Endothelial cell of umbilical vein (primary cell): ENCODE data around the gene ZNF483. TPM values are rescaled to one million over a fixed set of nuclear protein-coding genes. Genes with fewer than 3 reads are reported as not detected.

Source experiments
- BruUV-seq: library from RNA; stranded (reverse); fragments of 400-500 nt; replicated peaks from 2 replicates; lab custom pipeline; 2021; lab: Mats Ljungman, UMichigan
- CTCF ChIA-PET: fragments of 300-600, 350-600 bp; sonication (Branson Sonifier 250); formaldehyde crosslinking; loops from one replicate; lab custom pipeline; 2021; ENCODE audit warnings: antibody characterized with exemption, inconsistent platforms; lab: Charles Lee
- POLR2A ChIA-PET: fragments of 300-600, 350-600 bp; sonication (Branson Sonifier 250); formaldehyde crosslinking; loops from one replicate; lab custom pipeline; 2021; ENCODE audit warnings: antibody characterized with exemption, inconsistent platforms; lab: Charles Lee
- DNase-seq: peaks from one replicate; pipeline ENCODE4 v3.0.0-alpha.2; 2011; ENCODE audit warnings: low read depth, low spot score
- FAIRE-seq: peaks from 2 replicates; lab custom pipeline; 2011; peaks lifted over from hg19 to GRCh38; lab: Jason Lieb, UNC
- H2AFZ ChIP-seq: 2 replicates; pipeline ENCODE4 v1.6.0; 2012; ENCODE audit warnings: low read depth, low read length, control low read depth, inconsistent platforms
- H3K27ac ChIP-seq: 2 replicates; pipeline ENCODE4 v1.5.1; 2011; ENCODE audit warnings: low read depth, mild to moderate bottlenecking, control low read depth, low read length, moderate library complexity; ENCODE audit not compliant: insufficient read depth
- H3K27me3 ChIP-seq, 2 experiments: 2 replicates each; pipeline versions ENCODE4 v1.6.0 to v1.6.1; 2011; ENCODE audit warnings: low read length in 2 of 2, mixed read lengths in 1 of 2; ENCODE audit not compliant: control insufficient read depth in 2 of 2, insufficient read depth in 2 of 2
- H3K36me3 ChIP-seq, 2 experiments: 2 replicates in 1 of 2; 3 replicates in 1 of 2; pipeline ENCODE4 v1.5.1; 2011; ENCODE audit warnings: low read length in 2 of 2, mild to moderate bottlenecking in 1 of 2, moderate library complexity in 1 of 2; ENCODE audit not compliant: control insufficient read depth in 2 of 2, insufficient read depth in 2 of 2; ENCODE audit errors: extremely low read depth in 1 of 2
- H3K4me1 ChIP-seq: 3 replicates; pipeline ENCODE4 v1.5.1; 2011; ENCODE audit warnings: mild to moderate bottlenecking, low read length; ENCODE audit not compliant: control insufficient read depth, insufficient read depth; ENCODE audit errors: extremely low read depth
- H3K4me2 ChIP-seq: 2 replicates; pipeline ENCODE4 v1.6.1; 2011; ENCODE audit warnings: low read length, control low read depth, mixed read lengths; ENCODE audit not compliant: insufficient read depth
- H3K4me3 ChIP-seq, 3 experiments: fragments of 200-600 bp in 1 of 3; sonication (generic), shearing (Covaris generic) in 1 of 3; replicated peaks in 1 of 3; 2 replicates each; pipeline ENCODE4 v1.5.1; 2011 to 2016; ENCODE audit warnings: control low read depth in 3 of 3, low read length in 3 of 3, mild to moderate bottlenecking in 2 of 3, inconsistent platforms in 1 of 3, low read depth in 1 of 3, moderate library complexity in 1 of 3; ENCODE audit not compliant: insufficient read depth in 1 of 3
- H3K79me2 ChIP-seq: 2 replicates; pipeline ENCODE4 v1.6.0; 2012; ENCODE audit warnings: low read length, inconsistent platforms; ENCODE audit not compliant: control insufficient read depth, insufficient read depth
- H3K9ac ChIP-seq: replicated peaks from 2 replicates; pipeline ENCODE3; 2011; ENCODE audit warnings: low read length, control low read depth; ENCODE audit not compliant: insufficient read depth; ENCODE audit errors: extremely low read depth
- H3K9me1 ChIP-seq: replicated peaks from 3 replicates; pipeline ENCODE4 v1.6.0; 2011; ENCODE audit warnings: mild to moderate bottlenecking, low read length; ENCODE audit not compliant: control insufficient read depth, insufficient read depth; ENCODE audit errors: extremely low read depth
- H3K9me3 ChIP-seq: replicated peaks from 2 replicates; pipeline ENCODE4 v1.5.1; 2012; ENCODE audit warnings: low read length, inconsistent platforms; ENCODE audit not compliant: control insufficient read depth, insufficient read depth
- H4K20me1 ChIP-seq: replicated peaks from 2 replicates; pipeline ENCODE3; 2011; ENCODE audit warnings: mild to moderate bottlenecking, low read length; ENCODE audit not compliant: control insufficient read depth, insufficient read depth; ENCODE audit errors: extremely low read depth
- EZH2 ChIP-seq: IDR thresholded peaks from 2 replicates; pipeline ENCODE4 v1.6.1; 2012; ENCODE audit warnings: borderline replicate concordance, low read depth, mild to moderate bottlenecking, moderate library complexity, low read length, inconsistent platforms; ENCODE audit not compliant: severe bottlenecking
- FOS ChIP-seq: IDR thresholded peaks from 2 replicates; pipeline ENCODE4 v1.6.1; 2011; ENCODE audit warnings: mild to moderate bottlenecking, low read length, moderate library complexity, borderline replicate concordance; ENCODE audit not compliant: insufficient read depth
- GATA2 ChIP-seq: IDR thresholded peaks from 2 replicates; pipeline ENCODE4 v1.7.0; 2011; ENCODE audit warnings: low read depth, mild to moderate bottlenecking, moderate library complexity, mixed read lengths, low read length; ENCODE audit not compliant: insufficient read length, insufficient read depth
- JUN ChIP-seq: IDR thresholded peaks from 2 replicates; pipeline ENCODE4 v1.6.1; 2011; ENCODE audit warnings: borderline replicate concordance, low read depth; ENCODE audit not compliant: insufficient read length, insufficient read depth
- MYC ChIP-seq: IDR thresholded peaks from one replicate; pipeline ENCODE4 v1.6.1; 2011; ENCODE audit warnings: mild to moderate bottlenecking, low read depth, low read length
- POLR2A ChIP-seq: IDR thresholded peaks from 2 replicates; pipeline ENCODE4 v1.6.1; 2012; ENCODE audit warnings: low read depth, mild to moderate bottlenecking, control low read depth, low read length
- POLR2AphosphoS5 ChIP-seq: IDR thresholded peaks from 2 replicates; pipeline ENCODE4 v1.6.1; 2012; ENCODE audit warnings: low read depth, mild to moderate bottlenecking, control low read depth, low read length, moderate library complexity; ENCODE audit not compliant: insufficient read depth
- dilution Hi-C: fragments of 300-500 bp; cut with MboI; formaldehyde crosslinking; loops from one replicate; pipeline ENCODE4 v1.15.0; 2019; ENCODE audit warnings: low sequenced_read_pairs; ENCODE audit not compliant: extremely low pct_ligation_motif_present
- intact Hi-C: fragments of 100-400 bp; cut with micrococcal nuclease; formaldehyde crosslinking; loops from one replicate; pipeline ENCODE4 v1.10.0; 2022
- polyA plus RNA-seq, 4 experiments: library from polyadenylated mRNA; depleted of rRNA in 3 of 4; stranded (reverse) in 3 of 4; unstranded in 1 of 4; fragments of >200 nt; gene quantifications; 2 replicates each; pipeline versions ENCODE4 v1.2.1 to v1.2.3, GENCODE V29; 2011 to 2012; ENCODE audit warnings: missing spikeins in 1 of 4
- total RNA-seq: library from RNA; stranded (reverse); gene quantifications from 2 replicates; pipeline ENCODE4 v1.2.3, GENCODE V29; 2021
- TF ChIP-seq, protein P1 (sequence below), 2 donors: IDR thresholded peaks; 1 replicate in 1 of 2; 2 replicates in 1 of 2; pipeline ENCODE4 v1.5.1; 2011; ENCODE audit warnings: low read length in 2 of 2, mild to moderate bottlenecking in 2 of 2, moderate library complexity in 2 of 2, control low read depth in 1 of 2, inconsistent platforms in 1 of 2, low read depth in 1 of 2; ENCODE audit not compliant: insufficient read depth in 1 of 2; ENCODE audit errors: extremely low read depth in 1 of 2
- TF ChIP-seq, protein P2 (sequence below): IDR thresholded peaks from 2 replicates; pipeline ENCODE4 v1.6.1; 2011; ENCODE audit not compliant: insufficient read depth, insufficient read length

Gene ZNF483
- total and polyA plus RNA-seq, 2 donors (not counting 3 experiments of a cell fraction or from before 2014, with no cell fraction given): 0.23 to 2.0 TPM

GRCh38 chr9:111604054-111604615 lies 79.2 kb downstream of the ZNF483 start:
- DNase-seq (no peak), FAIRE-seq (no peak)
- H3K9me3 ChIP-seq: no peaks in the 10 kb centered on the region
- H2AFZ ChIP-seq: no peak overlapping the region
- ChIA-PET CTCF (interaction anchor here (3.3 kb wide), 1 partner anchor 17 kb away, joined by 30 read pairs; no protein-coding TSS in a partner anchor), POLR2A (no interaction called here)
- H3K36me3 ChIP-seq: no peaks in the 10 kb centered on the region
- peaks cover 30% of the 10 kb centered on the region for H3K4me1 ChIP-seq
- H3K27ac ChIP-seq: no peak overlapping the region
- dilution Hi-C loops (no loop called here), intact Hi-C loops (no loop called here)
- H3K4me2 ChIP-seq: no peak overlapping the region
- no TSS peak for BruUV-seq
- no peaks in the 10 kb centered on the region for H3K27me3 ChIP-seq
- H3K79me2 ChIP-seq: no peaks in the 10 kb centered on the region
- no peak overlapping the region for H3K9ac ChIP-seq
- TF ChIP-seq FOS (no peak), MYC (no peak), GATA2 (no peak), JUN (no peak), POLR2A (no peak), POLR2AphosphoS5 (no peak), EZH2 (no peak)
- TF ChIP-seq, protein P1, sequence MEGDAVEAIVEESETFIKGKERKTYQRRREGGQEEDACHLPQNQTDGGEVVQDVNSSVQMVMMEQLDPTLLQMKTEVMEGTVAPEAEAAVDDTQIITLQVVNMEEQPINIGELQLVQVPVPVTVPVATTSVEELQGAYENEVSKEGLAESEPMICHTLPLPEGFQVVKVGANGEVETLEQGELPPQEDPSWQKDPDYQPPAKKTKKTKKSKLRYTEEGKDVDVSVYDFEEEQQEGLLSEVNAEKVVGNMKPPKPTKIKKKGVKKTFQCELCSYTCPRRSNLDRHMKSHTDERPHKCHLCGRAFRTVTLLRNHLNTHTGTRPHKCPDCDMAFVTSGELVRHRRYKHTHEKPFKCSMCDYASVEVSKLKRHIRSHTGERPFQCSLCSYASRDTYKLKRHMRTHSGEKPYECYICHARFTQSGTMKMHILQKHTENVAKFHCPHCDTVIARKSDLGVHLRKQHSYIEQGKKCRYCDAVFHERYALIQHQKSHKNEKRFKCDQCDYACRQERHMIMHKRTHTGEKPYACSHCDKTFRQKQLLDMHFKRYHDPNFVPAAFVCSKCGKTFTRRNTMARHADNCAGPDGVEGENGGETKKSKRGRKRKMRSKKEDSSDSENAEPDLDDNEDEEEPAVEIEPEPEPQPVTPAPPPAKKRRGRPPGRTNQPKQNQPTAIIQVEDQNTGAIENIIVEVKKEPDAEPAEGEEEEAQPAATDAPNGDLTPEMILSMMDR (IDR thresholded peaks at IDR 0.05; ENCODE audit: extremely low read depth in 1 of 2, insufficient read depth in 1 of 2, low read depth in 1 of 2, low read length in 2 of 2): no peak
- TF ChIP-seq, protein P2, sequence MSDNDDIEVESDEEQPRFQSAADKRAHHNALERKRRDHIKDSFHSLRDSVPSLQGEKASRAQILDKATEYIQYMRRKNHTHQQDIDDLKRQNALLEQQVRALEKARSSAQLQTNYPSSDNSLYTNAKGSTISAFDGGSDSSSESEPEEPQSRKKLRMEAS: no peak
- H3K9me1 ChIP-seq: no peaks in the 10 kb centered on the region
- no peaks in the 10 kb centered on the region for H4K20me1 ChIP-seq
- H3K4me3 ChIP-seq: no peak overlapping the region
